ENCODE measurements around the gene HSDL2.

HSDL2 gene

GRCh38 chr9:112443636-112444035 lies 63.7 kb downstream of the HSDL2 start:
- no peak for DNase-seq (ENCODE audit: low read depth in 2 of 2, low spot score in 1 of 2)

- DNase-seq (ENCODE audit: low read depth in 2 of 2, low spot score in 1 of 2) = no peak
Observed at GRCh38 chr9:112445196-112445595, 65.3 kb downstream of the HSDL2 start.

GRCh38 chr9:112446080-112446479 lies 66.2 kb downstream of the HSDL2 start:
- DNase-seq (ENCODE audit: low read depth in 2 of 2, low spot score in 1 of 2) = no peak

- DNase-seq (ENCODE audit: low read depth in 2 of 2, low spot score in 1 of 2) = no peak
Observed at GRCh38 chr9:112446526-112446925, 66.6 kb downstream of the HSDL2 start.

GRCh38 chr9:112447283-112447761 lies 67.4 kb downstream of the HSDL2 start:
- DNase-seq (ENCODE audit: low read depth in 2 of 2, low spot score in 1 of 2) = no peak

- DNase-seq (ENCODE audit: low read depth in 2 of 2, low spot score in 1 of 2) = no peak
Observed at GRCh38 chr9:112462855-112463254, 82.9 kb downstream of the HSDL2 start.

- no peak for DNase-seq (ENCODE audit: low read depth in 2 of 2, low spot score in 1 of 2)
Observed at GRCh38 chr9:112465352-112465751, 85.4 kb downstream of the HSDL2 start.

GRCh38 chr9:112472996-112473395 lies 93.1 kb downstream of the HSDL2 start:
- no peak for DNase-seq (ENCODE audit: low read depth in 2 of 2, low spot score in 1 of 2)

GRCh38 chr9:112473986-112474385 lies 94.1 kb downstream of the HSDL2 start:
- DNase-seq (ENCODE audit: low read depth in 2 of 2, low spot score in 1 of 2) = no peak

GRCh38 chr9:112475318-112475717 lies 95.4 kb downstream of the HSDL2 start:
- no peak for DNase-seq (ENCODE audit: low read depth in 2 of 2, low spot score in 1 of 2)

GRCh38 chr9:112477330-112477729 lies 97.4 kb downstream of the HSDL2 start:
- DNase-seq (ENCODE audit: low read depth in 2 of 2, low spot score in 1 of 2) = no peak

GRCh38 chr9:112479221-112479620 lies 99.3 kb downstream of the HSDL2 start:
- no peak for DNase-seq (ENCODE audit: low read depth in 2 of 2, low spot score in 1 of 2)

- no peak for DNase-seq (ENCODE audit: low read depth in 2 of 2, low spot score in 1 of 2)
Observed at GRCh38 chr9:112484607-112485006, 104.7 kb downstream of the HSDL2 start.

- DNase-seq (ENCODE audit: low read depth in 2 of 2, low spot score in 1 of 2) = no peak
Observed at GRCh38 chr9:112485574-112485973, 105.7 kb downstream of the HSDL2 start.

- peak; percentile 56 to 65 for DNase-seq (ENCODE audit: low read depth in 2 of 2, low spot score in 1 of 2)
Observed at GRCh38 chr9:112486221-112487007, 106.5 kb downstream of the HSDL2 start, which contains the start of gene KIAA1958. Gene KIAA1958 (plus strand): TSS chr9:112486827. CDS start chr9:112574081, 87,254 bp downstream.

GRCh38 chr9:112487008-112487798 lies 107.3 kb downstream of the HSDL2 start:
- DNase-seq (ENCODE audit: low read depth in 2 of 2, low spot score in 1 of 2) = peak; percentile 20 to 31

GRCh38 chr9:112487799-112488340 lies 108.0 kb downstream of the HSDL2 start:
- DNase-seq (ENCODE audit: low read depth in 2 of 2, low spot score in 1 of 2) = no peak

GRCh38 chr9:112489039-112489546 lies 109.2 kb downstream of the HSDL2 start:
- no peak for DNase-seq (ENCODE audit: low read depth in 2 of 2, low spot score in 1 of 2)

- DNase-seq (ENCODE audit: low read depth in 2 of 2, low spot score in 1 of 2) = no peak
Observed at GRCh38 chr9:112489876-112490666, 110.2 kb downstream of the HSDL2 start.

- DNase-seq (ENCODE audit: low read depth in 2 of 2, low spot score in 1 of 2) = no peak
Observed at GRCh38 chr9:112493393-112494137, 113.7 kb downstream of the HSDL2 start.

Measured in stimulated activated CD8-positive, alpha-beta memory T cell treated with anti-CD3 and anti-CD28 coated beads, Interleukin-4, amount 100 ng/mL, for 1 hour (primary cell).